Subcutaneous adipose tissue (tissue), 4 donors: ENCODE results near the gene CA9. TPM values are rescaled to one million over a fixed set of nuclear protein-coding genes. Genes with fewer than 3 reads are reported as not detected.

Experiments used
- total RNA-seq, 4 donors: library from RNA; depleted of rRNA; stranded (reverse); fragments of >200 nt; gene quantifications; one replicate each; pipeline ENCODE4 v1.1.0, GENCODE V29; 2016
- TF ChIP-seq, protein P1 (sequence below): fragments of 450-650 bp; IDR thresholded peaks from one replicate; pipeline ENCODE4 v1.5.1; 2016; ENCODE audit warnings: low read depth, mild to moderate bottlenecking, control low read depth, antibody characterized with exemption, moderate library complexity

The CA9 gene
- not detected for total RNA-seq

DNA sequence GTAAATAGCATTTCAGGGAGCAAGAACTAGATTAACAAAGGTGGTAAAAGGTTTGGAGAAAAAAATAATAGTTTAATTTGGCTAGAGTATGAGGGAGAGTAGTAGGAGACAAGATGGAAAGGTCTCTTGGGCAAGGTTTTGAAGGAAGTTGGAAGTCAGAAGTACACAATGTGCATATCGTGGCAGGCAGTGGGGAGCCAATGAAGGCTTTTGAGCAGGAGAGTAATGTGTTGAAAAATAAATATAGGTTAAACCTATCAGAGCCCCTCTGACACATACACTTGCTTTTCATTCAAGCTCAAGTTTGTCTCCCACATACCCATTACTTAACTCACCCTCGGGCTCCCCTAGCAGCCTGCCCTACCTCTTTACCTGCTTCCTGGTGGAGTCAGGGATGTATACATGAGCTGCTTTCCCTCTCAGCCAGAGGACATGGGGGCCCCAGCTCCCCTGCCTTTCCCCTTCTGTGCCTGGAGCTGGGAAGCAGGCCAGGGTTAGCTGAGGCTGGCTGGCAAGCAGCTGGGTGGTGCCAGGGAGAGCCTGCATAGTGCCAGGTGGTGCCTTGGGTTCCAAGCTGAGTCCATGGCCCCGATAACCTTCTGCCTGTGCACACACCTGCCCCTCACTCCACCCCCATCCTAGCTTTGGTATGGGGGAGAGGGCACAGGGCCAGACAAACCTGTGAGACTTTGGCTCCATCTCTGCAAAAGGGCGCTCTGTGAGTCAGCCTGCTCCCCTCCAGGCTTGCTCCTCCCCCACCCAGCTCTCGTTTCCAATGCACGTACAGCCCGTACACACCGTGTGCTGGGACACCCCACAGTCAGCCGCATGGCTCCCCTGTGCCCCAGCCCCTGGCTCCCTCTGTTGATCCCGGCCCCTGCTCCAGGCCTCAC is at the start of gene CA9:
TSS of gene CA9 (plus strand) at position 797 of the 893 bp plus-strand sequence. CDS start at position 829, 32 bp downstream.
- TF ChIP-seq, protein P1, sequence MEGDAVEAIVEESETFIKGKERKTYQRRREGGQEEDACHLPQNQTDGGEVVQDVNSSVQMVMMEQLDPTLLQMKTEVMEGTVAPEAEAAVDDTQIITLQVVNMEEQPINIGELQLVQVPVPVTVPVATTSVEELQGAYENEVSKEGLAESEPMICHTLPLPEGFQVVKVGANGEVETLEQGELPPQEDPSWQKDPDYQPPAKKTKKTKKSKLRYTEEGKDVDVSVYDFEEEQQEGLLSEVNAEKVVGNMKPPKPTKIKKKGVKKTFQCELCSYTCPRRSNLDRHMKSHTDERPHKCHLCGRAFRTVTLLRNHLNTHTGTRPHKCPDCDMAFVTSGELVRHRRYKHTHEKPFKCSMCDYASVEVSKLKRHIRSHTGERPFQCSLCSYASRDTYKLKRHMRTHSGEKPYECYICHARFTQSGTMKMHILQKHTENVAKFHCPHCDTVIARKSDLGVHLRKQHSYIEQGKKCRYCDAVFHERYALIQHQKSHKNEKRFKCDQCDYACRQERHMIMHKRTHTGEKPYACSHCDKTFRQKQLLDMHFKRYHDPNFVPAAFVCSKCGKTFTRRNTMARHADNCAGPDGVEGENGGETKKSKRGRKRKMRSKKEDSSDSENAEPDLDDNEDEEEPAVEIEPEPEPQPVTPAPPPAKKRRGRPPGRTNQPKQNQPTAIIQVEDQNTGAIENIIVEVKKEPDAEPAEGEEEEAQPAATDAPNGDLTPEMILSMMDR: no peak

DNA sequence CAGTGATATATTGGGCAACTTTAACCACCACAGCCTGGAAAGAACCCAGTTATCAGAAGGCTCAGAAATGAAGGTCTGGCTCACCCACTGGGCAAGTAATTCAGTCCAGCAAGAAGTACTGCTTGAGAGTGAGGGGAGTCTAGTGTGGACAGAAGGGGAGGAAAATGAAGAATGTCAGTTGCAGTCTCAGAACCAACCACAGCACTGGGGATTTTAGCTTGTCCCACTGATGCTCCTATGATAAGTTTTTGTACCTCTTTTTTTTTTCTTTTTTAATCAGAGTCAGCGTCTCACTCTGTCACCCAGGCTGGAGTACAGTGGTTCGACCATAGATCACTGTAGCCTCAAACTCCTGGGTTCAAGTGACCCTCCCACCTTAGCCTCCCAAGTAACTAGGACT is 46.2 kb upstream of the CA9 start:
- TF ChIP-seq, protein P1: no peak

DNA sequence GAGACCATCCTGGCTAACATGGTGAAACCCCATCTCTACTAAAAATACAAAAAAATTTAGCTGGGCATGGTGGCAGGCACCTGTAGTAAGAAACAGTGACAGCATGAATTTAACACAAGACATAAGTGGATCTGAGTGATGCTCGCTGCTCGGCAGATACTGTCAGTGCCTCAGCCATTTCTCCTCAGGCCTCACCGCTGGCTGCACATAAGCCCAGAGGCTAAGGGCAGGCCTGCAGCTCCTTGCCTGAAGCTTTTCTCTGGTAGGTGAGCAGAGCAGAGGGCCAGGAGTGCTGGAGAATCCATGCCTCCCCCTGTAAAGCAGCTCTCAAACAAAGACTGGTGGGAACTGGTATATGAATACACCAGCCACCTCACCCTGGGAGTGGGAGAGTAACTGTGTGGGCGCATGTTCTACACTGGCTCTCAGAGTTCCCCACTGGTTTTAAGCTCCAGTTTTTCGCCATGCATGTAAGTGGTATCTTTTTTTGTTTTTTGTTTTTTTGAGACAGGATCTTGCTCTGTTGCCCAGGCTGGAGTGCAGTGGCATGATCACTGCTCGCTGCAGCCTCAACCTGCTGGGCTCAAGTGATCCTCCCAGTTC is 45.2 kb upstream of the CA9 start:
- TF ChIP-seq, protein P1: no peak

DNA sequence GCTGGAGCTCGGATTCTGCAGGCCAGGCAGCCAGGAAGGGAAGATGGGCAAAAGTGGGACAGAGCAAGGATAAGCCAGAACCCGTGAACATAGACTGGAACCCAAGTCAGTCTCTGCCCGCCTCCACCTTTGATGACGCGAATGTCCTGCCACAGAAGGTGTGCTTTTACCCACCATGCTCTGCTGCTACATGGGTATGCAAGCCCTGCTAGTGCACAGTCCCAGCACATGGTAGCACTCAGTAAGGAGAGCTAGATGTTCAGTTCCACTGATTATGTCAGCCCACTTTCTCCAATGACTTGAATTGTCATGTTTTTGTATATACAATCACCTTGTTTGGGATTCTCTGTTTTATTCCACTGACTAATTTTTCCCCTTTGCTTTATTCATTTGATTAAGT is 44.1 kb upstream of the CA9 start:
- TF ChIP-seq, protein P1: no peak

DNA sequence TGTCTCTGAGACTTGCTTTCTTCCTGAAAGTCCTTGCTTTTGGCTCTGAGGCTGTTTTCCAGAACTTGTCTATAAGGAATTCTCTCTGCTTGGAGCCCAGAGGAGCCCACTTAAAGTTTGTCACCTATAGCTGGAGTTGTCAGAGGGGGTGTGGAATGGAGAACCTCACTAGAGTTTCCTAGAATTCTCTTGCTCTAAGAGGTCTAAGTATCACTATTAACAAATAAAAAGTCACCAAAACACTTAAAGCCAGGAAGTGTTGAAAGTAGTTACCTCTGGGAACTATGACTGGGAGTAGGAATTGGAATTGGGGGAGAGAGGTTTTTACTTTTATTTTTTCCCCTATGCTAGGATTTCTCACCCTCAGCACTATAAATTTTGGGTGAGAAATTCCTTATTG is 38.0 kb upstream of the CA9 start:
- TF ChIP-seq, protein P1: no peak

DNA sequence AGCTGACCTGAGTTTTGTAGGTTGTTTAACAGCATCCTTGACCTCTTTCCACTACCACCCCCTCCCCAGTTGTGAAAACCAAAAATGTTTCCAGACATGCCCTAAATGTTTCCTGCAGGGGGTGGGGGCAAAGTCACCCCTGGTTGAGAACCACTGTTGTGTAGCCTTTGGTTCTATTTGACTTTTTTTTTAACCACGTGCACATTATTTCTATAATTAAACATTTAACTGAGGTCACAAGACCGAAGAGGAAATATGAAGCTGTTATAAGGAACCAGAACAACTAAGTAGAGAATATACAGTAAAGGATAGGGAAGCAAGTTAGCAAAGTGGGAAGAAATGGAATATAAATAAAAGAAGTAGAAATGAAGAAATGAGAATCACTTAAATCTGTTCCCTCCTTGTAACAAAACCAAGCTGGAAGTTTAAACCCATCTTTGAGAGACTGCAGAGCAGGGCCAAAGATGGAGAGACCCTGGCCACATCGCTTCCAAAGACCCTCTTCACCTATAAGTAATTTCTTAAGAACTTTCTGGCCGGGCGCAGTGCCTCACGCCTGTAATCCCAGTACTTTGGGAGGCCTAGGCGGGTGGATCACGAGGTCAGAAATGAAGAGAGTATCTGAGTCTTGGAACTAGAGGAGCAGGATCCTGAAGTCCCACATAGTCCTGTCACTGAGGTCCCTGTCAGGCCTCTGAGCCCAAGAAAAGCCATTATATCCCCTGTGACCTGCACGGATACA is 37.4 kb upstream of the CA9 start:
- TF ChIP-seq, protein P1: no peak

DNA sequence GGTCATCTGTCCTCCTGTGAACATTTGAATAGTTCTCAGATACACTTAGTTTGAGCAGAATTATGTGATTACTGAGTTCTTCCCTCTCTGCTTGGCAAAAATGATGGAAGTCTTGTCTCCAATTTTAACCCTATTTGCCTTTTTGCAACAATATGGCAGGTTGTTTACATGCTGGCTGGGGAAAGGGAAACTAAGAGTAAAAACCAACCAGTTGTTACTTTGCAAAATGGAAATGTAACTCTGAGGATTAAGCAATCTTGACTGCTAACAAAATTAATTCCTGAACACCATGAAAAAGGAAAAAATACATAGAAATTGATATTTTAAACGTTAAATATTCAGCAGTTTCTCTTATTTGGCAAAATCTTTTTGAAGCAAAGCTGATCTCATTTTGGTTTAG is 34.1 kb upstream of the CA9 start:
- TF ChIP-seq, protein P1: no peak
